ENCODE measurements around the gene SHKBP1.

- TF ChIP-seq CTCF (IDR thresholded peaks at IDR 0.05) (no peak), ZFX (IDR thresholded peaks at IDR 0.05; ENCODE audit: borderline replicate concordance) (no peak)
Measured at GRCh38 chr19:40547836-40548235, 28.8 kb upstream of the SHKBP1 start.
